Astrocyte (in vitro differentiated cells and primary cell): ENCODE data around the gene MRPS9. TPM values are rescaled to one million over a fixed set of nuclear protein-coding genes. Genes with fewer than 3 reads are reported as not detected.

Experiments used
- DNase-seq: peaks from one replicate; pipeline ENCODE4 v3.0.0-alpha.2; 2010; ENCODE audit warnings: low read depth
- FAIRE-seq: peaks from 2 replicates; lab custom pipeline; 2011; peaks lifted over from hg19 to GRCh38; lab: Jason Lieb, UNC
- H2AFZ ChIP-seq: 2 replicates; pipeline ENCODE4 v1.6.0; 2012; ENCODE audit warnings: low read depth, low read length, inconsistent platforms
- H3K27ac ChIP-seq: 2 replicates; pipeline ENCODE4 v1.5.1; 2011; ENCODE audit warnings: low read depth, low read length, inconsistent platforms
- H3K27me3 ChIP-seq: 2 replicates; pipeline ENCODE4 v1.6.0; 2011; ENCODE audit warnings: low read length, inconsistent platforms; ENCODE audit not compliant: insufficient read depth
- H3K36me3 ChIP-seq: 2 replicates; pipeline ENCODE4 v1.5.1; 2011; ENCODE audit warnings: low read length, inconsistent platforms; ENCODE audit not compliant: insufficient read depth
- H3K4me1 ChIP-seq: 2 replicates; pipeline ENCODE4 v1.5.1; 2011; ENCODE audit warnings: low read length, inconsistent platforms; ENCODE audit not compliant: insufficient read depth
- H3K4me2 ChIP-seq: 2 replicates; pipeline ENCODE4 v1.6.0; 2012; ENCODE audit warnings: low read length, inconsistent platforms
- H3K4me3 ChIP-seq: 2 replicates; pipeline ENCODE4 v1.5.1; 2011; ENCODE audit warnings: low read depth, mild to moderate bottlenecking, low read length, inconsistent platforms; ENCODE audit not compliant: insufficient read depth
- H3K79me2 ChIP-seq: 2 replicates; pipeline ENCODE4 v1.6.0; 2012; ENCODE audit warnings: mild to moderate bottlenecking, low read length, inconsistent platforms; ENCODE audit not compliant: insufficient read depth
- H3K9ac ChIP-seq: 2 replicates; pipeline ENCODE4 v1.6.0; 2012; ENCODE audit warnings: mild to moderate bottlenecking, low read length, inconsistent platforms
- H3K9me3 ChIP-seq: 2 replicates; pipeline ENCODE4 v1.5.1; 2012; ENCODE audit warnings: low read depth, mild to moderate bottlenecking, low read length, inconsistent platforms; ENCODE audit not compliant: insufficient read depth
- H4K20me1 ChIP-seq: 2 replicates; pipeline ENCODE4 v1.6.0; 2012; ENCODE audit warnings: low read length, inconsistent platforms; ENCODE audit not compliant: insufficient read depth
- H3K27ac Mint-ChIP-seq: one replicate; pipeline ENCODE4 v1.8.0; 2021; ENCODE audit warnings: mild to moderate bottlenecking, mixed read lengths; ENCODE audit not compliant: unreplicated experiment
- H3K27me3 Mint-ChIP-seq: one replicate; pipeline ENCODE4 v1.8.0; 2021; ENCODE audit warnings: low read depth, mixed read lengths; ENCODE audit not compliant: unreplicated experiment
- H3K36me3 Mint-ChIP-seq: one replicate; pipeline ENCODE4 v1.8.0; 2021; ENCODE audit warnings: low read depth, mixed read lengths; ENCODE audit not compliant: unreplicated experiment
- H3K4me1 Mint-ChIP-seq: one replicate; pipeline ENCODE4 v1.8.0; 2021; ENCODE audit warnings: low read depth, mixed read lengths; ENCODE audit not compliant: unreplicated experiment
- H3K4me3 Mint-ChIP-seq: one replicate; pipeline ENCODE4 v1.8.0; 2021; ENCODE audit warnings: mild to moderate bottlenecking, moderate library complexity, mixed read lengths; ENCODE audit not compliant: unreplicated experiment
- H3K9me3 Mint-ChIP-seq: one replicate; pipeline ENCODE4 v1.8.0; 2021; ENCODE audit warnings: mild to moderate bottlenecking, mixed read lengths; ENCODE audit not compliant: unreplicated experiment
- CTCF ChIP-seq: IDR thresholded peaks from 2 replicates; pipeline ENCODE4 v1.5.1; 2011; ENCODE audit warnings: low read depth, mild to moderate bottlenecking, inconsistent platforms, low read length, moderate library complexity; ENCODE audit not compliant: insufficient read depth
- EZH2 ChIP-seq: IDR thresholded peaks from 2 replicates; pipeline ENCODE4 v1.6.1; 2012; ENCODE audit warnings: mild to moderate bottlenecking, low read length, inconsistent platforms; ENCODE audit not compliant: insufficient read depth
- total RNA-seq: library from RNA; stranded (reverse); gene quantifications from 2 replicates; pipeline ENCODE4 v1.2.1, GENCODE V29; 2021

The MRPS9 gene
- total RNA-seq, 1 donor from 2014 or later: 32.3 TPM

- H3K27ac ChIP-seq: no peak overlapping the region
- H3K4me1 Mint-ChIP-seq: peaks cover 9% of the 10 kb centered on the region
- H3K4me3 Mint-ChIP-seq: no peak overlapping the region
- H3K27me3 Mint-ChIP-seq: no peaks in the 10 kb centered on the region
- H3K9me3 ChIP-seq: no peaks in the 10 kb centered on the region
- no peaks in the 10 kb centered on the region for H4K20me1 ChIP-seq
- TF ChIP-seq EZH2 (no peak), CTCF (no peak)
- no peaks in the 10 kb centered on the region for H3K79me2 ChIP-seq
- DNase-seq (no peak), FAIRE-seq (no peak)
- no peak overlapping the region for H3K4me2 ChIP-seq
- H3K9ac ChIP-seq: no peak overlapping the region
- H2AFZ ChIP-seq: no peak overlapping the region
- H3K27ac Mint-ChIP-seq: no peak overlapping the region
- H3K4me3 ChIP-seq: no peak overlapping the region
- H3K36me3 Mint-ChIP-seq: peaks cover 1% of the 10 kb centered on the region
- H3K4me1 ChIP-seq: peaks cover 8% of the 10 kb centered on the region
- no peaks in the 10 kb centered on the region for H3K9me3 Mint-ChIP-seq
- peaks cover 3% of the 10 kb centered on the region for H3K36me3 ChIP-seq
- H3K27me3 ChIP-seq: no peaks in the 10 kb centered on the region
These were observed 38.3 kb downstream of the MRPS9 start for GRCh38 chr2:105076121-105076520.

- Histone ChIP-seq H4K20me1 (no peaks in the 10 kb centered on the region), H3K27ac (no peak overlapping the region), H3K27me3 (no peaks in the 10 kb centered on the region), H3K4me1 (peaks cover 10% of the 10 kb centered on the region), H3K4me3 (no peak overlapping the region), H2AFZ (no peak overlapping the region), H3K79me2 (no peaks in the 10 kb centered on the region), H3K9me3 (no peaks in the 10 kb centered on the region), H3K36me3 (peaks cover 3% of the 10 kb centered on the region), H3K4me2 (no peak overlapping the region), H3K9ac (no peak overlapping the region)
- DNase-seq (peak; percentile 18), FAIRE-seq (no peak)
- no peak for TF ChIP-seq EZH2
- no peak for TF ChIP-seq CTCF
- Mint-ChIP-seq H3K9me3 (no peaks in the 10 kb centered on the region), H3K4me3 (no peak overlapping the region), H3K27me3 (no peaks in the 10 kb centered on the region), H3K27ac (peak overlapping the region; percentile 89), H3K36me3 (peaks cover 1% of the 10 kb centered on the region), H3K4me1 (peaks cover 7% of the 10 kb centered on the region)
These were observed 41.1 kb downstream of the MRPS9 start for GRCh38 chr2:105078906-105079495.

DNA sequence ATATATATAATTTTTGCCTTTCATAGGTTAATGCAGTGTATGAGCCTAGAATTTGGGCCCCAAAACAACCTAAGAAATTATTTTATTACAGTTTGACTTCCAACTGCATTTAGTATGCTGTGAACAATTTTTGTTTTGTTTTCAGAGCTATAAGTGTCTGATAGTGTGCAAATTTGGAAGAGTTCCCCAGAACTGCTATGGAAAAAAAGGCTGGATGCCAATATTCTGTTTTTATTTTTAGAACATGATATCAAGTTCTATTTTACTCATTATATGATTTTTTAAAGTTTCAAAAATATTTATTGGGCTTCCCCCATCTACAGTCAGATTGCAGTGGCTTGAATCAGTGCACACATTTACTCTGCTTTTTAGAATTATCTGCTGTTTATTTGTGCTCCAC is 42.6 kb downstream of the MRPS9 start:
- no peak for TF ChIP-seq EZH2
- TF ChIP-seq CTCF: no peak
- no peak overlapping the region for H3K4me3 ChIP-seq
- DNase-seq (no peak), FAIRE-seq (no peak)
- no peak overlapping the region for H3K27ac Mint-ChIP-seq
- no peak overlapping the region for H3K4me3 Mint-ChIP-seq
- no peak overlapping the region for H3K27ac ChIP-seq
- H3K27me3 ChIP-seq: no peaks in the 10 kb centered on the region
- no peaks in the 10 kb centered on the region for H3K9me3 ChIP-seq
- H3K27me3 Mint-ChIP-seq: no peaks in the 10 kb centered on the region
- no peak overlapping the region for H3K4me2 ChIP-seq
- no peaks in the 10 kb centered on the region for H3K36me3 ChIP-seq
- H3K9me3 Mint-ChIP-seq: no peaks in the 10 kb centered on the region
- H3K79me2 ChIP-seq: no peaks in the 10 kb centered on the region
- peaks cover 7% of the 10 kb centered on the region for H3K4me1 Mint-ChIP-seq
- no peaks in the 10 kb centered on the region for H4K20me1 ChIP-seq
- H2AFZ ChIP-seq: no peak overlapping the region
- no peak overlapping the region for H3K9ac ChIP-seq
- H3K36me3 Mint-ChIP-seq: no peaks in the 10 kb centered on the region
- peaks cover 10% of the 10 kb centered on the region for H3K4me1 ChIP-seq
